Renal cortical epithelial cell (primary cell): Measurements from ENCODE around the gene ZNHIT1. TPM values are rescaled to one million over a fixed set of nuclear protein-coding genes. Genes with fewer than 3 reads are reported as not detected.
"Not testable (repeated sequence)": the region's sequence is repeated elsewhere in the genome, so short reads cannot be mapped to it uniquely, and the experiment has no call there.

Experiments used
- DNase-seq: peaks from one replicate; pipeline ENCODE4 v3.0.0-alpha.2; 2011; ENCODE audit warnings: low read depth
- total RNA-seq: library from RNA; depleted of rRNA; stranded (reverse); fragments of >200 nt; gene quantifications from 2 replicates; pipeline ENCODE4 v1.2.3, GENCODE V29; 2014

ZNHIT1 gene
- total RNA-seq, 1 donor from 2014 or later = 51.5 TPM

DNA sequence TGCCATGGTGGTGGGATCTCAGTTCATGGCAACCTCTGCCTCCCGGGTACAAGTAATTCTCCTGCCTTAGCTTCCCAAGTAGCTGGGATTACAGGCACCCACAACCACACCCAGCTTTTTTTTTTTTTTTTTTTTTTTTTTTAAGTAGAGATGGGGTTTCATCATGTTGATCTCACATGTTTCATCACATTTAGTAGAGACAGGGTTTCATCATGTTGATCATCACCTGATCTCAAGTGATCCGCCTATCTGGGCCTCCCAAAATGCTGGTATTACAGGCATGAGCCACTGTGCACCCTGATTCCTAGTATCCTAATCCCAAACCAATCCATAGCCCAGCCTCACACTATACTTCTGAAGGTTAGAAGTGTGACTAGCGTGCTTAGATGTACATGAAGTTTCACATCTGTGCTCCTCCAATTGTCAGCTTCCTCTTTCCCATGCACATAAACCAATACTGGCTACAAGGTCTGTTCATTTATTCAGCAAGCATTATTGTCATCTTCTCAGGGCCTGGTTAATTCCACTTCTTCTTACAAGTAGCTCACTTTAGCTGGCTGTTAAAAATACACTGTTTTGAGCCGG lies 31.0 kb upstream of the ZNHIT1 start:
- no peak for DNase-seq

DNA sequence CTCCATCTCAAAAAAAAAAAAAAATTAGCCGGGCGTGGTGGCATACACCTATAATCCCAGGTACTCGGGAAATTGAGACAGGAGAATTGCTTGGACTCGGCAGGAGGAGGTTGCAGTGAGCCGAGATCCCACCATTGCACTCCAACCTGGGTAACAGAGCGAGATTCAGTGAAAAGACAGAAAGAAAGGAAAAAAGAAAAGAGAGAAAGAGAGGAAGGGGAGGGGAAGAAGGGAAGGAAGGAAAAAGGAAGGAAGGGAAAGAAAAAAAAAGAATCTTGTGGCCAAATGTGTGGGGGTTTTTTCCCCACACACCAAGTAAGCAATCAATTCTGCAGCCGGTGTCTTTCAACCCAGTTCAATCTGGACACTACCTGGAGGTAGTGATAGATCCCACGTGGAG lies 28.9 kb upstream of the ZNHIT1 start:
- no peak for DNase-seq

- no peak for DNase-seq
Observed at GRCh38 chr7:101195884-101196283, 22.1 kb upstream of the ZNHIT1 start.

DNA sequence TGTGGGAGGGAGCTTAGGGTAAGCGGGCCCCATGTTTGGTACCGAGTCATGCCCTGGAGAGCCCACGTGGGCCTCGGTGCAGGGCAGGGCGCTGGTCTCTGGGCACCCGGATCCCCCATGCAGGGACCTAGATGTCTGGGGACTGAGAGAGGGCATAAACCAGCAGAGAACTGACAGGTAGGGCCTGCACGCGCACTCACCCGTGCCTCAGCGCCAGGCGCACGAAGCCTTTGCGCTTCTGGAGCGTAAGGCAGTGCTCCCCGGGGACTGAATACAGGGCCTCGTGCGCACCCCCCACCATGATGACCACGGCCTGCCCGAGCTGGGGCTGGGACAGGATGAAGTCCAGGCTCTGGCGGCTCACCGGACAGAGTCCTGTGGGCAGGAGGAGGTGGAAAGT lies 20.0 kb upstream of the ZNHIT1 start:
- no peak for DNase-seq

DNA sequence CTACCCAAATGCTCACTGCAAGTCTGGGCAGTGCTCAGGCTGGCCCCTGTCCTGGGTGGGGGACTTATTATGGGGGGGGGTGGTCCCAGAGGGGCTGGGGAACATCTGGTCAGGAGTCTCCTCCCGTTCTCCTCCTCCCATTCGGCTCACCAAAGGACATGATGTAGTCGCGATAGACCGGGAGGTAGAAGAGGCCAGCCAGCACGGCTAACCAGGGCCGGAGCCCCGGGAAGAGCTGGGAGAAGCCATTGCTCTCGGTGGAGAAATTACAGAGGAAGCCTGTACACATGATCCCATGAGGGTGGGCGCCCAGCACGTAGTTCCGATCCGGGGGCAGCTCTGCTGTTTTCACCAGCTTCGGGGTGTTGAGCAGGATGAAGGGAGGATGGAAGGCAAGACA lies 19.5 kb upstream of the ZNHIT1 start:
- no peak for DNase-seq

DNA sequence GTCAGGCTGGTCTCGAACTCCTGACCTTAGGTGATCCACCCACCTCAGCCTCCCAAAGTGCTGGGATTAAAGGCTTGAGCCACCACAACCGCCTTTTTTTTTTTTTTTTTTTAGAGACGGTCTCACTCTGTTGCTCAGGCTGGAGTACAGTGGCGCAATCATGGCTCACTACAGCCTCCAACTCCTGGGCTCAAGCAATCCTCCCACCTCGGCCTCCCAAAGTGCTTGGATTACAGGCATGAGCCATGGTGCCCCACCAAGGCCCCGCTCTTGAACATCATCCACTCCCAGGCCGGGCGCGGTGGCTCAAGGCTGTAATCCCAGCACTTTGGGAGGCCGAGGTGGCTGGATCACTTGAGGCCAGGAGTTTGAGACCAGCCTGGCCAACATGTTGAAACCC lies 18.4 kb upstream of the ZNHIT1 start:
- not testable (repeated sequence) for DNase-seq

GRCh38 chr7:101200504-101200861 lies 17.5 kb upstream of the ZNHIT1 start:
- DNase-seq = no peak

DNA sequence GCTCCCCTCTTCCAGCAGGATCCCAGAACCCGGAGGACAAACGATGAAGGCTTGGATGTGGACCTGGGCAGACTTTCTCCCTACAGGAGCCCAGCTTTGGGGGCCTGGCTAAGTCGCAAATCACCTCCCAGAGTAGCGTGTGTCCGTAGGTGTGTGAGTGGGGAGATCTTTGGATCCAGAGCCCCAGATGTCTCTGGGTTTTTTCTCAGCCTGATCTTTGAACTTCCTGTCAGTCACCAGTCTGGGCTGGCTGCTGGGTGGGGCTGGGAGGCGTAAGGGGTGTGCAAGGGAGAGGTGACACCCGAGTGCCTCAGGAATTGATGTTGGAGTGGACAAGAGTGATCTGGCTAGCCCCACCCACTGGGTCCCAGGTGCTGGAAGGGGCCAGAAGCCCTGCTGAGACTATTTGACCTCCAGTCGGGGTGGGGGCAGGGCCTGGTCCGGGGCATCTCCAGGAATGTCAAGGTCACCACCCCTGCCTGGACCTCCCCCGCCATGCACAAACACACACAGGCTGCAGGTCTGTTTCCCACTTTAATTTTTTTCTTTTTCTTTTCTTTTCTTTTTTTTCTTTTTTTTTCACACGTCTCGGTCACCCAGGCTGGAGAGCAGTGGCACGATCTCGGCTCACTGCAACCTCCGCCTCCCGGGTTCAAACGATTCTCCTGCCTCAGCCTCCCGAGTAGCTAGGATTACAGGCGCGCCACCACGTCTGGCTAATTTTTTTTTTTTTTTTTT lies 16.9 kb upstream of the ZNHIT1 start, which contains the start of gene MOGAT3:
Gene MOGAT3, minus strand, starts transcription at position 175 of the 738 bp plus-strand sequence. CDS start 182 bp downstream, outside the sequence.
- DNase-seq = no peak

GRCh38 chr7:101201695-101202602 lies 16.0 kb upstream of the ZNHIT1 start:
- DNase-seq = no peak

DNA sequence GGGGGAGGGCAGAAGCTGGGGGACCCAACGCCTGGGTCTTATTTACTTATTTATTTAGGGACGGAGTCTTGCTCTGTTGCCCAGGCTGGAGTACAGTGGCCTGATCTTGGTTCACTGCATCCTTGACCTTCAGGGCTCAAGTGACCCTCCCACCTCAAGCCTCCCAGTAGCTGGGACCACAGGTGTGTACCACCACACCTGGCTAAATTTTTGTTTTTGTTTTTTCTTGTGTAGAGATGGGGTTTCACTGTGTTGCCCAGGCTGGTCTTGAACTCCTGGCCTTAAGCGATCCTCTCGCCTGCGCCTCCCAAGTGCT lies 15.4 kb upstream of the ZNHIT1 start:
- no peak for DNase-seq

GRCh38 chr7:101203740-101204738 lies 13.9 kb upstream of the ZNHIT1 start:
- DNase-seq = not testable (repeated sequence)

DNA sequence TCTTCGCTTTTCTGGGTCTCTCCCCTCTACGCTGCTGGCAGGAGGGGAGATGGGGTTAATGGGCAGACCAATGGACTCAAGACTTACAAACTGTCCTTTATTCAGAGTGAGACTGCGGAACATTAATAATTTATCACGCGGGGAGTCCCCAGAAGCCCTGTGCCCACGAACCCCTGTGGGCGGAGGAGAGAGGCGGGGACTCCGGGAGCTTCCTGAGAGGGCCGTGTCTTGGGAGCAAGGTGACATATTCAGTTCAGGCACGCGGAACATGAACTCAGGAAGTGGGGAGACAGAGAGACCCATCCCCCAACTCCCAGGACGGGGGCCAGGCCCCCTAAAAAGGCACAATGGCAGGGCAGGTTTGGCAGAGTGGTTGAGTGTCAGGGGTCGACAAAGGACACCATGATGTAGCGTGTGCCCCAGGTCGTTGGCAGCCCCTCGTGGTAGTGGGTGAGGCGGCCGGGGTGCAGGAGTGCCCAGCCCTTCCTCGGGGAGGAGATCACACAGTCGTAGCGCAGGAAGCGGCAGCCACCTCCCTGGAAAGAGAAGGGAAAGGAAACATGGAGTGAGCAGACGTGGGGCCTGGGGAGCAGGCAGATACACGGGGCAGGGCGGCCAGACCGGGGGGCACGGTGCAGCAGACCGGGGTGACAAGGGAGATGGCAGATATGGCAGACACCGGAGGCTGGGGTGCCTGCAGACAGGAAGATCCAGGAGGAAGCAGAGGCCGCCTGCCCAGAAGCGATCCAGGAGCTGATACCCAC lies 11.9 kb upstream of the ZNHIT1 start:
- no peak for DNase-seq

DNA sequence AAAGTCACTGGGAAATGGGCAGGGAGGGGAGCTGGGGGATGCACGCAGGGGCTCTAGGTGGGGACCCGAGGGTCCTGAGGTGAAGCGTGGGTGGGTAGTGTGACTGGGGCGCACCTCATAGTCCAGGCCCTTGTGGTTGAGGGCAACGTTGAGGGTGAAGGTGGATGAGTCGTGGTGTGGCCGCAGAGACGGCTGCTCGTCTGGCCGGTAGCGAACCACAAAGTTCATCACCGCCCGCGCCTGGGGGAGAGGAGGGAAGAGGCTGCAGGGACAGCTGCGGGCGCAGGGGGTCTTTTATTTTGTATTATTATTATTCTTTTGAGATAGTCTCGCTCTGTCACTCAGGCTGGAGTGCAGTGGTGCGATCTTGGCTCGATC lies 11.3 kb upstream of the ZNHIT1 start:
- DNase-seq = no peak

GRCh38 chr7:101207459-101207858 lies 10.5 kb upstream of the ZNHIT1 start:
- DNase-seq = no peak

- DNase-seq = no peak
Observed at GRCh38 chr7:101208794-101209193, 9.2 kb upstream of the ZNHIT1 start.

DNA sequence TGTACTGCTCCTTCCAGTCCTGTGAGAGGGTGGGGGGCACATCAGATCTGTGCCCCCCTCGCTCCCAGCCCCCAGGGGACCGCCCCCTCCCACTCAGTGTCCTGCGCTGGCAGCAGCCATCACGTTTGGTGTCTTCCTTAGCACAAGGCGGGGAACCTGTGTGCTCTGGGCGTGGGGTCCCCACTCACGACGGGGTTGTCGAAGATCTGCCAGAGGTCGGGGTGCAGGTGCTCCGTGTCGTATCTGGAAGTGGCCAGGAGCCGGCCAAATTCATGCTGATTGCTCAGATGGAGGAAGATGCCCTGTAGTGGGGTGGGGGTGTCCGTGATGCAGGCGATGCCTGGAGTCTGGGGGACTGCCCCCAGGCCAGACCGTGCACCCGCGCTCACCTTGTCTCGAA lies 7.8 kb upstream of the ZNHIT1 start:
- DNase-seq = no peak

- no peak for DNase-seq
Observed at GRCh38 chr7:101211501-101211900, 6.5 kb upstream of the ZNHIT1 start.

GRCh38 chr7:101212014-101212413 lies 6.0 kb upstream of the ZNHIT1 start:
- DNase-seq = no peak

- no peak for DNase-seq
Observed at GRCh38 chr7:101216001-101216859, 1.7 kb upstream of the ZNHIT1 start.

DNA sequence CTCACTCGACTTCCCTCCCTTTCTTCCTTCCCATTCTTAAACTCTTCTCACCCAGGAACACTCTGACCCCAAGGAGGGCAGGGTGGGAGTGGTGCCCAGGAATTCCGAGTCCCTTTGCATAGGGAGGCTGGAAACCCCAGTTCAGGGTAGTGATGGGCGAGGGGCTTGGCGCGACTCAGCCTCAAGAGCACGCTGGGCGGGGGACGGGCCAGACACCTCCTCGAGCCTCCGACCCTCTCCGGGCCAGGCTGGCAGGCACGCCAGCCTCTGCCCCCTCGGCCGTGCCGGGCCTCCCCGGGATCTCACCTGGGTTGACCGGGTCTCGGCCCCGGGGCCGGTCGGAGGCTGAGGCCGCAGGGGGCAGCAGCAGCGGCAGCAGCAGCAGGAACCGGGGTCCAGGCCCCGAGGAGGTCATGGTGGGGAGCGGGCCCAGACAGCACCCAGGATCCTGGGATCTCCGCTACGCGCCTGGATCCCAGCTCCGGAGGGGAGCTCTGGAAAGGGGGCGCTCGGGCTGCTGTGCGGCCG lies 1.0 kb upstream of the ZNHIT1 start:
- no peak for DNase-seq
